GM19397 (cell line): ENCODE measurements around the gene PLA2G4B.

ENCODE experiments used
- ATAC-seq: cut with Tn5 transposase; IDR thresholded peaks from one replicate; pipeline ENCODE4 v1.9.1; 2021; ENCODE audit warnings: mild to moderate bottlenecking, moderate library complexity; ENCODE audit not compliant: unreplicated experiment

The PLA2G4B gene

GRCh38 chr15:41806291-41807181 is 32.1 kb upstream of the PLA2G4B start:
- no peak for ATAC-seq

GRCh38 chr15:41809121-41809520 is 29.5 kb upstream of the PLA2G4B start:
- ATAC-seq: no peak

- ATAC-seq: no peak
Observed at GRCh38 chr15:41809526-41810220, 29.0 kb upstream of the PLA2G4B start.

- ATAC-seq: no peak
Observed at GRCh38 chr15:41810651-41811431, 27.8 kb upstream of the PLA2G4B start.

GRCh38 chr15:41811432-41812195 is 27.0 kb upstream of the PLA2G4B start:
- ATAC-seq: no peak

GRCh38 chr15:41812820-41813375 is 25.7 kb upstream of the PLA2G4B start:
- no peak for ATAC-seq

GRCh38 chr15:41813426-41813825 is 25.2 kb upstream of the PLA2G4B start:
- ATAC-seq: no peak

GRCh38 chr15:41814534-41814933 is 24.1 kb upstream of the PLA2G4B start:
- ATAC-seq: no peak

- ATAC-seq: no peak
Observed at GRCh38 chr15:41816788-41817187, 21.9 kb upstream of the PLA2G4B start.

GRCh38 chr15:41817327-41817726 is 21.3 kb upstream of the PLA2G4B start:
- no peak for ATAC-seq

- ATAC-seq: no peak
Observed at GRCh38 chr15:41817781-41818180, 20.9 kb upstream of the PLA2G4B start.

- no peak for ATAC-seq
Observed at GRCh38 chr15:41819455-41820050, 19.1 kb upstream of the PLA2G4B start.

GRCh38 chr15:41820791-41821423 is 17.7 kb upstream of the PLA2G4B start:
- ATAC-seq: no peak

GRCh38 chr15:41821831-41822230 is 16.8 kb upstream of the PLA2G4B start:
- no peak for ATAC-seq

GRCh38 chr15:41822471-41822870 is 16.2 kb upstream of the PLA2G4B start:
- ATAC-seq: no peak

- ATAC-seq: no peak
Observed at GRCh38 chr15:41822957-41823356, 15.7 kb upstream of the PLA2G4B start.

- ATAC-seq: no peak
Observed at GRCh38 chr15:41823502-41823901, 15.1 kb upstream of the PLA2G4B start.

GRCh38 chr15:41824062-41824745 is 14.4 kb upstream of the PLA2G4B start:
- ATAC-seq: no peak

GRCh38 chr15:41825145-41825544 is 13.5 kb upstream of the PLA2G4B start:
- no peak for ATAC-seq
